GM23248 (cell line): ENCODE data around the gene TMEM150B.

Experiments
- EZH2 ChIP-seq: fragments of 200-600 bp; sonication (generic); IDR thresholded peaks from 2 replicates; pipeline ENCODE4 v1.6.1; 2018; ENCODE audit warnings: antibody characterized with exemption, mild to moderate bottlenecking; ENCODE audit not compliant: insufficient read depth, poor library complexity, severe bottlenecking
- EZH2phosphoT487 ChIP-seq: fragments of 200-600 bp; sonication (generic); IDR thresholded peaks from 2 replicates; pipeline ENCODE4 v1.6.1; 2018; ENCODE audit warnings: antibody characterized with exemption, moderate library complexity, mild to moderate bottlenecking, low read depth; ENCODE audit not compliant: insufficient read depth

GRCh38 chr19:55299991-55300390 is 25.1 kb downstream of the TMEM150B start:
- no peak for TF ChIP-seq EZH2
- TF ChIP-seq EZH2phosphoT487, result no peak
